Kidney (tissue), 14 donors: ENCODE data around the gene ARVCF. TPM values are rescaled to one million over a fixed set of nuclear protein-coding genes. Genes with fewer than 3 reads are reported as not detected.

Experiments
- DNase-seq, 5 donors: peaks; one replicate each; pipeline ENCODE4 v3.0.0-alpha.2; 2013 to 2020
- FAIRE-seq: peaks from 2 replicates; lab custom pipeline; 2012; peaks lifted over from hg19 to GRCh38; lab: Jason Lieb, UNC
- H3K27ac ChIP-seq, 2 donors: one replicate each; pipeline ENCODE4 v1.7.0; 2013; ENCODE audit warnings: low read depth in 2 of 2, low read length in 2 of 2, inconsistent platforms in 1 of 2
- H3K27me3 ChIP-seq: one replicate; pipeline ENCODE4 v1.7.1; 2013; ENCODE audit warnings: low read length, inconsistent platforms; ENCODE audit not compliant: control insufficient read depth, insufficient read depth
- H3K36me3 ChIP-seq, 3 donors: one replicate each; pipeline versions ENCODE4 v1.7.0 to v1.7.1; 2013; ENCODE audit warnings: low read length in 3 of 3, control low read depth in 1 of 3, inconsistent platforms in 1 of 3; ENCODE audit not compliant: insufficient read depth in 3 of 3, control insufficient read depth in 2 of 3
- H3K4me1 ChIP-seq, 3 donors: one replicate each; pipeline versions ENCODE4 v1.7.0 to v1.7.1; 2013; ENCODE audit warnings: low read length in 3 of 3, inconsistent platforms in 1 of 3, low read depth in 1 of 3; ENCODE audit not compliant: control insufficient read depth in 2 of 3, insufficient read depth in 2 of 3
- H3K4me3 ChIP-seq, 3 donors: one replicate each; pipeline versions ENCODE4 v1.7.0 to v1.8.1; 2013; ENCODE audit warnings: low read length in 3 of 3, control low read depth in 1 of 3, inconsistent platforms in 1 of 3
- H3K9ac ChIP-seq, 3 donors: one replicate each; pipeline versions ENCODE4 v1.7.0 to v1.7.1; 2013; ENCODE audit warnings: low read length in 3 of 3, control low read depth in 1 of 3, inconsistent platforms in 1 of 3
- H3K9me3 ChIP-seq, 3 donors: one replicate each; pipeline versions ENCODE4 v1.7.0 to v1.7.1; 2013; ENCODE audit warnings: low read length in 3 of 3, control low read depth in 1 of 3, inconsistent platforms in 1 of 3; ENCODE audit not compliant: control insufficient read depth in 2 of 3, insufficient read depth in 1 of 3
- intact Hi-C: fragments of 100-400 bp; cut with DNase I; formaldehyde crosslinking; loops from one replicate; pipeline ENCODE4 v1.11.1; 2022
- polyA plus RNA-seq: library from polyadenylated mRNA; stranded (reverse); fragments of 350-450 nt; fragmentation: Illumina TruSeq; extraction: RNeasy Lipid Tissue Mini Kit (QIAGEN cat#74804); gene quantifications from one replicate; pipeline ENCODE4 v1.2.3, GENCODE V29; 2014; ENCODE audit warnings: low read depth, low replicate concordance; ENCODE audit not compliant: insufficient read depth
- total RNA-seq: library from RNA; stranded (reverse); fragmentation: NEBNext Ultra II Directional; extraction: Animal tissue kit (Norgen Biotek cat#: 25700); gene quantifications from one replicate; pipeline ENCODE4 v1.2.1, GENCODE V29; 2021
- TF ChIP-seq, protein P1 (sequence below): IDR thresholded peaks from 3 replicates; pipeline ENCODE4 v1.5.1; 2012; ENCODE audit warnings: mild to moderate bottlenecking, moderate library complexity, borderline replicate concordance; ENCODE audit not compliant: insufficient read depth; ENCODE audit errors: extremely low read depth
- donor health status: control.
- donor health status: control.
- donor health status: control.
- donor health status: control.
- donor health status: control.
- donor health status: DM: yes; HTN: yes; CAD: no.
- donor health status: Normal renal cell carcinoma (clear cell type).

The ARVCF gene
- total and polyA plus RNA-seq, 2 donors from 2014 or later: 16.0 to 21.9 TPM

DNA sequence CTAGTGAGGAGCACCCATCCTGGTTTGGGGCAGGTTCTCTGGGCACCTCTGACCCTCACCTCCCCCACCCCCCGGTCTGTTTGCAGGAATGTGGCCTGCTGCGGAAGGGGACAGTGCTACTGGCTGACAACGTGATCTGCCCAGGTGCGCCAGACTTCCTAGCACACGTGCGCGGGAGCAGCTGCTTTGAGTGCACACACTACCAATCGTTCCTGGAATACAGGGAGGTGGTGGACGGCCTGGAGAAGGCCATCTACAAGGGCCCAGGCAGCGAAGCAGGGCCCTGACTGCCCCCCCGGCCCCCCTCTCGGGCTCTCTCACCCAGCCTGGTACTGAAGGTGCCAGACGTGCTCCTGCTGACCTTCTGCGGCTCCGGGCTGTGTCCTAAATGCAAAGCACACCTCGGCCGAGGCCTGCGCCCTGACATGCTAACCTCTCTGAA is 48.2 kb downstream of the ARVCF start:
- peak in 1 of 5 donors; percentile 72 for DNase-seq
- FAIRE-seq: no peak
- intact Hi-C loops: no loop called here
- Histone ChIP-seq H3K36me3 (peaks cover 0 to 14% (median 2%) of the 10 kb centered on the region in 3 donors), H3K4me1 (peaks cover 0 to 24% (median 0%) of the 10 kb centered on the region in 3 donors), H3K4me3 (no peak overlapping the region), H3K9ac (no peak overlapping the region), H3K9me3 (no peaks in the 10 kb centered on the region), H3K27ac (no peak overlapping the region), H3K27me3 (no peaks in the 10 kb centered on the region)
- TF ChIP-seq, protein P1, sequence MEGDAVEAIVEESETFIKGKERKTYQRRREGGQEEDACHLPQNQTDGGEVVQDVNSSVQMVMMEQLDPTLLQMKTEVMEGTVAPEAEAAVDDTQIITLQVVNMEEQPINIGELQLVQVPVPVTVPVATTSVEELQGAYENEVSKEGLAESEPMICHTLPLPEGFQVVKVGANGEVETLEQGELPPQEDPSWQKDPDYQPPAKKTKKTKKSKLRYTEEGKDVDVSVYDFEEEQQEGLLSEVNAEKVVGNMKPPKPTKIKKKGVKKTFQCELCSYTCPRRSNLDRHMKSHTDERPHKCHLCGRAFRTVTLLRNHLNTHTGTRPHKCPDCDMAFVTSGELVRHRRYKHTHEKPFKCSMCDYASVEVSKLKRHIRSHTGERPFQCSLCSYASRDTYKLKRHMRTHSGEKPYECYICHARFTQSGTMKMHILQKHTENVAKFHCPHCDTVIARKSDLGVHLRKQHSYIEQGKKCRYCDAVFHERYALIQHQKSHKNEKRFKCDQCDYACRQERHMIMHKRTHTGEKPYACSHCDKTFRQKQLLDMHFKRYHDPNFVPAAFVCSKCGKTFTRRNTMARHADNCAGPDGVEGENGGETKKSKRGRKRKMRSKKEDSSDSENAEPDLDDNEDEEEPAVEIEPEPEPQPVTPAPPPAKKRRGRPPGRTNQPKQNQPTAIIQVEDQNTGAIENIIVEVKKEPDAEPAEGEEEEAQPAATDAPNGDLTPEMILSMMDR: no peak

DNA sequence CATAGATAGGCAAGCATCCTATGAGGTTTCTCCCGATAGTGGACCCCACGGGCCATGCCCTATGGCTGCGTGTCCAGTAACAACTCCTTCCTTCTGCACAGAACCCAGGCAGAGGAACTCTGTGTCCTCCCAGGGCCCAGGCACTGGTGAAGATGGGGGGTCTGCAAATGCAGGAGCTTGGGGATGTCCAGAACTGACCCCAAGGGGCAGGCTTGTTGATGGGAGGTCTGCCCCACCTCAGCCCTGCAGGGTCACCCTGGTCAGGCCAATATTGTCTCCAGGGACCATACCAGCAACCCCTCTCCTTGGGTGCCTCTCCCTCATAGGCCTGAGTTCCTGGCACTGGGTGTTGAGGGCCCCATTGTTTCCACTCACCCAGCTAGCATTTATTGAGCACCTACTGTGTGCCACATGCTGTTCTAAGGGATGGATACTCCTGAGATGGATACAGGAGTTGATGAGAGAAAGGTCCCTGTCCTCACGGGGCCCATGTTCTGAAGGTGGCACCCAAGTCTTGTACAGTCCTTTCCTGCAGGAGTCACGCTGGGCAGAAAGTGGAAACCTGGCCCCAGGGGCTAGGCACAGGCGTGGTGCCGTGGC is 48.7 kb downstream of the ARVCF start:
- peaks cover 0 to 14% (median 2%) of the 10 kb centered on the region in 3 donors for H3K36me3 ChIP-seq
- no peaks in the 10 kb centered on the region for H3K9me3 ChIP-seq
- FAIRE-seq (no peak), DNase-seq (peak in 1 of 5 donors; percentile 39)
- no peak overlapping the region for H3K27ac ChIP-seq
- H3K9ac ChIP-seq: no peak overlapping the region
- no peak overlapping the region for H3K4me3 ChIP-seq
- TF ChIP-seq, protein P1: no peak
- intact Hi-C loops: no loop called here
- no peaks in the 10 kb centered on the region for H3K27me3 ChIP-seq
- peaks cover 0 to 25% (median 0%) of the 10 kb centered on the region in 3 donors for H3K4me1 ChIP-seq

DNA sequence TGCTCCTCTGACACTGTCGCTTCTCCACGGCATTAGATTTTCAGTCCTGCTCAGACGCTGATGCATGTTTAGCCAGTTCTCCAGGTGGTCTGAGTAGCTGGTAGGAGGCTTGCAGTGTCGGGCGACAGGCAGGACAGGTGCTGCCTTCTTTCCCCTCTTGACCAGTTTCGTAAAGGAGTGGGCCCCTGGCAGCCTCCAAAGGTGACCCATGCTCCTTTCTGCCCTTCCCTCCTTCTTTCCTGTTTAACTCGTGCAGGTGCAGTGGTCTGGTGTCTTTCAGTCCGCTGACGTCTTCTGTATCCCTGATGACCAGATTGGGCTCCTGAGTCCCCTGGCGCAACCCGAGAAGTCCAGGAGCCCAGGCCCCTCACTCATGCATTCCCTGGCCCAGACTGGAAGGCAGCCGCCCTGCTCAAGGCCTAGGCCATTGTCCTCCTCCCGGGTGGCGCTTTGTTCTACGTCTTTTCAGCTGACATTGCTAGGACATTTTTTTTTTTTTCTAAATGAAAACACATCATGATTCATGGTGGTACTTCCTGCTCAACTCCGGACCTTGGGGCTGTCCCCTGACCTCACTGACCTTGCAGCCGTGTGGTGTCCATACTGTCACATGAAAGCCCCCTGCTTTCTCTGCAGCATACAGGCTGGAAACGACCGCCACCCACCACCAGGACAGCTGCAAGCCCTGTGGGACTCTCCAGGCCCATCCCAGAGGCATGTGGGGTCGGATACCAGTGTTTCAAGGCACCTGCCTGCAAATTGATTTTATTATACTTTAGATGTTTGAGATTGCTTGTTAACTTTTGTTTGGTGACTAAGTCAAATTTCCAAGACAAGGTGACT is 49.5 kb downstream of the ARVCF start:
- DNase-seq (peak in 1 of 5 donors; percentile 68), FAIRE-seq (no peak)
- Histone ChIP-seq H3K36me3 (peaks cover 0 to 14% (median 2%) of the 10 kb centered on the region in 3 donors), H3K4me1 (peaks cover 0 to 31% (median 0%) of the 10 kb centered on the region in 3 donors), H3K27ac (no peak overlapping the region), H3K4me3 (no peak overlapping the region), H3K27me3 (no peaks in the 10 kb centered on the region), H3K9me3 (no peaks in the 10 kb centered on the region), H3K9ac (no peak overlapping the region)
- intact Hi-C loops: no loop called here
- TF ChIP-seq, protein P1: no peak
